Keratinocyte (primary cell): ENCODE results near the gene FMN1.

Experiments used
- EZH2 ChIP-seq: IDR thresholded peaks from one replicate; pipeline ENCODE4 v1.6.1; 2012; ENCODE audit warnings: inconsistent platforms, mild to moderate bottlenecking, low read length, moderate library complexity
- TF ChIP-seq, protein P1 (sequence below), 3 experiments: IDR thresholded peaks in 1 of 3; conservative IDR thresholded peaks in 1 of 3; optimal IDR thresholded peaks in 1 of 3; 2 replicates in 2 of 3; 3 replicates in 1 of 3; pipeline versions ENCODE3 to v1.5.1; 2011; ENCODE audit warnings: low read length in 3 of 3, mild to moderate bottlenecking in 3 of 3, moderate library complexity in 2 of 3, control low read depth in 1 of 3, inconsistent platforms in 1 of 3; ENCODE audit not compliant: insufficient read depth in 2 of 3; ENCODE audit errors: extremely low read depth in 1 of 3

DNA sequence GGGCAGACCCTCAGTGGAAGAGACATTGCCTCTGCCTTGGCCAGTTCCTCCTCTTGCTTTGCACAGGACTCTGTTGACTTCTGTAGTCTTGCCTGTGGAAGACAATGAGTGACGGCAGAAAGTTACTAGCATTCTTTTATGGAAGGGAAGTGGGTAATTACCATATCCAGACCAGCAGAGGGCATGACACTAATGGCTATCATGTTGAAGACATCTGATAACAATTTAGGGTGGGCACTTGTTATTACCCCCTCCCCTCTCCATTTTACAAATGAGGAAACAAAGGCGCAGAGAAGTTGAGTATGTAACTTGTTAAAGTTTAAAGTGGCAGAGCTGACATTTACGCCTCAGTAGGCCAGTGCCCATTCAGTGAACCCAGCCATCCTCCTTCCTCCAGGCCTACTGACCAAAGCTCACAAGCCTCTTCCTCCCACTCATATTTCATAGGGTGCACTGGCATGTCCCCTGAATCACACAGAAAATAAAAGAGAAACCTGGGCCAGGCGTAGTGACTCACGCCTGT, 48.2 kb upstream of the FMN1 start:
- TF ChIP-seq, protein P1, sequence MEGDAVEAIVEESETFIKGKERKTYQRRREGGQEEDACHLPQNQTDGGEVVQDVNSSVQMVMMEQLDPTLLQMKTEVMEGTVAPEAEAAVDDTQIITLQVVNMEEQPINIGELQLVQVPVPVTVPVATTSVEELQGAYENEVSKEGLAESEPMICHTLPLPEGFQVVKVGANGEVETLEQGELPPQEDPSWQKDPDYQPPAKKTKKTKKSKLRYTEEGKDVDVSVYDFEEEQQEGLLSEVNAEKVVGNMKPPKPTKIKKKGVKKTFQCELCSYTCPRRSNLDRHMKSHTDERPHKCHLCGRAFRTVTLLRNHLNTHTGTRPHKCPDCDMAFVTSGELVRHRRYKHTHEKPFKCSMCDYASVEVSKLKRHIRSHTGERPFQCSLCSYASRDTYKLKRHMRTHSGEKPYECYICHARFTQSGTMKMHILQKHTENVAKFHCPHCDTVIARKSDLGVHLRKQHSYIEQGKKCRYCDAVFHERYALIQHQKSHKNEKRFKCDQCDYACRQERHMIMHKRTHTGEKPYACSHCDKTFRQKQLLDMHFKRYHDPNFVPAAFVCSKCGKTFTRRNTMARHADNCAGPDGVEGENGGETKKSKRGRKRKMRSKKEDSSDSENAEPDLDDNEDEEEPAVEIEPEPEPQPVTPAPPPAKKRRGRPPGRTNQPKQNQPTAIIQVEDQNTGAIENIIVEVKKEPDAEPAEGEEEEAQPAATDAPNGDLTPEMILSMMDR (optimal IDR thresholded peaks at IDR 0.05 in 1 of 3, IDR thresholded peaks at IDR 0.05 in 1 of 3, conservative IDR thresholded peaks at IDR 0.05 in 1 of 3; ENCODE audit: extremely low read depth in 1 of 3, insufficient read depth in 2 of 3, low read length in 3 of 3) = peak in 2 of 3 experiments; percentile 57 to 61
- no peak for TF ChIP-seq EZH2
